GM21576 (cell line): ENCODE data around the gene CCDC57.
"Not testable (repeated sequence)": the region's sequence is repeated elsewhere in the genome, so short reads cannot be mapped to it uniquely, and the experiment has no call there.

Experiments used
- ATAC-seq: cut with Tn5 transposase; IDR thresholded peaks from one replicate; pipeline ENCODE4 v1.9.1; 2021; ENCODE audit warnings: mild to moderate bottlenecking, moderate library complexity; ENCODE audit not compliant: unreplicated experiment

The CCDC57 gene

DNA sequence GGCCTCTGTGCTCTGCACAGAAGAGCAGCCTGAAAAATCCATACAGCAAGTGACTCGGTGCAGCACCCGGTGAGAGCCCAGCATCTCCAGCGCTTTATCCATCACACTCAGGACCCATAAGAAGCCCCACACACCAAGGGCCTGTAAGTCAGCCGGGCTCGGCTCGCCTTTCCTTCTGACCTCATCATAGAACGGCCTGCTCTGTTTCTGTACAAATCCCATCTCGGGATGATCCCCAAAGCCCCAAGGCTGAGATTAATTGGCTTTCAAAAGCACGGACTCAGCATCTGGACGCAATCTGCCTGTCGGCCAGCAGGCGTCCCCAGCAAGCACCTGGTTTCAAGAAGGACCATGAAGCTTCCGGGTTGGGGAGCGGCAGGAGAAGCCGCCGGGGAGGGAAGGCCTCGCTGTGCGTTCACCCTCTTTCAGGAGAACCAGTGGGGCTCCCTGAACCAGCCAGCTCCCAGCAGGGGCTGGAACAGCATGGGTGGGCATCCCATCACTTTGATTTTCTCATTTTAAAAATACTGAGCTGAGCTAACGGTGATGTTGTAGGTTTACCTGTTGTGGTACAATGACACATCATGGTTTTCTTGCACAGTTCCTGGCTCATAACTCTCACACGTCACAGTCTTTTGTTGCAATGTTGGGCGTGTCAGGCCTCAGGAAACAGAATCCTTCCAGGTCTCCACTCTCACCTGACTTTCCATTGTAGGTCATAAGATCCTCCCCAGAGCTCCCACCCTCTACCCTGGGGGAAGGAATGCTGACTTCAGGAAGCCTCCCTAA lies 6.7 kb downstream of the CCDC57 start:
- peak; percentile 64 for ATAC-seq

DNA sequence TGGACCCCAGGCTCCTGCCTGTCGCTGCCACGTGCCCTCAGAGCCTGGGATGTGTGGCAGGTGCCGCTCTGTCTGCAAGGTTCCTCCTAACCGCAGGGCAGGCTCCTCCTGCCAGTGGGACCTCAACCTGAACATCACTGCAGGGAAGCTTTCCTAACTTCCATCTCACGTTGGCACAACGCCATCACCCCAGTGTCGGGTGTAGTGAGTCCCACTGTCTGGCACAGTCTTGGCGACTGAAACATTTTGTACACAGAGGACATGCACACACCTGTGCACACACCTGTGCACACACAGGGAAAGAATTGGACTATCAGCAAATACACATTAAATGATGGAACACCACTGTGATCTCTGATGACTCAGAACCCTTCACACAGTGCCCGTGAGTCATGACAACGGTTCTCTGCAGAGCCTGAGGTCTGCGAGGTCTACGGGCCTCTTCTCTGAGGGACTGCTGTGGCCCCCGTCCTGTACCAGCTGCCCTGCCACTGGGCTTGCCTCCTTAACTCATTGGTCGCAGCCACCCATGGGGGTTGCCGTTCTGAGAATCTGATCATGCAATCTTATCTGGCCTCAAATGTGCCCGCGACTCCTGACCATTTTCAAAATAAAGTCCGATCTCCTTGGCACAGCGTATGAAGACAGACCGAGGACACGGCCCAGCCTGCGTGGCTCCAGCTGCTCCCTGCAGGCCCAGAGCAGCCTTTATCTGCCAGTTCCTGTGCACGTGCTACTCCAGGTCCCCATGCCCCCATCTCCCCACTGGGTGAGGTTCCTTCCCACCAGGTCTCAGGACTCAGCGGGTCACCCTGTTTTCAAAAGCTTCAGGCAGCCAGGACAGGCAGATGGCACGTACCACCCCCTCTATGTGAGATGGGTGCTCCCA lies 7.6 kb downstream of the CCDC57 start:
- no peak for ATAC-seq

DNA sequence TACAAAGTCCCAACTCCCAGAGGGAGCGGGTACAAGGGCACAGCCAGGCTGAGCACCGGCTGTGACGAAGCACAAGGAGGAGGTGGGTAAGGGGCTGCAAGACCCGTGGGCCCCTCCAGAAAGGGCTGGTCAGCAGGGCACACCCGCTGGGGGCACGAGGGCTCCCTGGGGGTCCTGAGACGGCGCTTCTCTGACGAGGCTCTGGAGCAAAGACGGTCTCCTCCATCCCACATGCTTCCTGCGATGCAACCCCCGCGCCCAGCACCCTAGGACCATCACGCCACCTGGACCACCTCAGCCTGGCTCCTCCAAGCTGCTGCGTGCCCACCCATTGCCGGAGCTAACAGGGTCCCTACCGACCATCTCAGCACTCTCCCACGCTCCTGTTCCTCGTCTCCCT lies 8.7 kb downstream of the CCDC57 start:
- no peak for ATAC-seq

GRCh38 chr17:82202981-82203380 lies 9.7 kb downstream of the CCDC57 start:
- ATAC-seq = no peak

DNA sequence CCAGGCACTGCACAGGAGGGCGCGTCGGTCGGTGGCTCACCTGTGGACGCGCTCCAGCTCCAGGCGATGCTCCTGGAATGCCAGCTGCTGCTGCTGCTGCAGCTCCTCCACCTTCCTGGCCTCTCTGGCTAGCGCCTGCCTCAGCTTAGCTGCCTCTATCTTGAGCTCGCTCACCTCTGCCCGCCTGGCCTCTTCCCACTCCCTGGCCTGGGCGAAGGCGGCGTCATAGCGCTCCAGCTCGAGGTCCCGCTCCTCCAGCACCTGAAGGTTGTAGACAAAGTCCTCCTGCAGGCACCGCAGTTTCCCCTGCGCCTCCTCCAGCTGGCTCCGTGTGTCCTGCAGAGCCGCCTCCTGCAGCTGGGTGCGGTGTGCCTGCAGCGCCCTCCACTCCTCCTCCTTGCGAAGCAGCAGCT lies 11.1 kb downstream of the CCDC57 start:
- no peak for ATAC-seq

GRCh38 chr17:82200743-82201497 lies 11.7 kb downstream of the CCDC57 start:
- no peak for ATAC-seq

DNA sequence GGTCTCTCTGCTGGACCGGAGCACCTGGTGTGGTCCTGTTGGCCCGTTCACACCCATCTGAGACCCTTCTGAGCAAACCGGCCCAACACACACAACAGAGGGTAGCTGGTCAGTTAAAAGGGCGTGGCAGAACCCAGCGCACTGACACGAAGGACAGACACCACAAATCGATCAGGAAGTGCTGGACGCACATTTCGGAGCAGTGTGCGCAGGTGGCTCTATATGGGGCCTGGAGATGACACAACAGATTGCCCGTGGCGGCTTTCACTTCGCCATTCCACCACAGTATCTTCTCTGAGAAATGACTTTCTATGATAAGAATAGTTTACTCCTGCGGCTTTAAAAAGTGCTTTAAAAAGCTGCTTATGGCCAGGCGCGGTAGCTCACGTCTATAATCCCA lies 12.5 kb downstream of the CCDC57 start:
- no peak for ATAC-seq

DNA sequence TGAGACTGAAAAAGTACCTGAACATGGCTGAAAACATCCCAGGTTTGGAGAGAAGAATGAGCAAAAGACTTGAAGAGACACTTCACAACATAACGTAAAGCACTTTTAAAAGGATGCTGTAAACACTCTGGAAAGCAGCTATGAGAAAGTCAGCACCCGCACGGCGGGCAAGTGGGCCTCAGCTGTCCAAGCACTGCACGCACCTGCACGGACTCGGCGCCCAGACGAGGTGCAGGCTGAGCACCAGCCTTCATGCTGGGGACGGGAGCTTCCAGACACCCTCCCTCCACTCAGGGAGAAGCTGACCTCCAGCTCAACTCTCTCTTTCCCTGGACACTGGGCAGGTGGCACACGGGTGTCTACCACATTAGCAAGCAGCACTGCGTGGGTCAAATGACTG lies 13.1 kb downstream of the CCDC57 start:
- no peak for ATAC-seq

DNA sequence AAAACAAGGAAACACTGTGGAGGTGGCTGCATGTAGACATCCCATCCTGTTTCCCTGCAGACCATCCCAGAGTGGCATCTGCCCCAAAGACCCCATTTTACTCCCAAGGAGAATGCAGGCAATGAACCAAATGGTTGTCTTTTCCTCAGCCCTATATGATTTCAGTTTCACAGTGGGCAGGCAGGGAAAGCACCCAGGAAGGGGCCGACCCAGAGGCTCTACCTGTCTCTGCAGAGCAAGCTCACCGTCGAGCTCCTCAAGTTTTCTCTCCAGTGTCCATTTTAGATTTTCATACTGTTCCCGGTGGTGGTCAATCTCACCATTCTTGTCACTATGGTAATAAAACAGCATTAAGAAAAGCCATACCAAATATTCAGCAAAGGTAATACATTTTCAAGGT lies 14.6 kb downstream of the CCDC57 start:
- ATAC-seq = no peak

- no peak for ATAC-seq
These were observed 16.7 kb downstream of the CCDC57 start for GRCh38 chr17:82195675-82196672.

- ATAC-seq = no peak
These were observed 17.9 kb downstream of the CCDC57 start for GRCh38 chr17:82194765-82195164.

GRCh38 chr17:82193520-82194220 lies 19.0 kb downstream of the CCDC57 start:
- no peak for ATAC-seq

DNA sequence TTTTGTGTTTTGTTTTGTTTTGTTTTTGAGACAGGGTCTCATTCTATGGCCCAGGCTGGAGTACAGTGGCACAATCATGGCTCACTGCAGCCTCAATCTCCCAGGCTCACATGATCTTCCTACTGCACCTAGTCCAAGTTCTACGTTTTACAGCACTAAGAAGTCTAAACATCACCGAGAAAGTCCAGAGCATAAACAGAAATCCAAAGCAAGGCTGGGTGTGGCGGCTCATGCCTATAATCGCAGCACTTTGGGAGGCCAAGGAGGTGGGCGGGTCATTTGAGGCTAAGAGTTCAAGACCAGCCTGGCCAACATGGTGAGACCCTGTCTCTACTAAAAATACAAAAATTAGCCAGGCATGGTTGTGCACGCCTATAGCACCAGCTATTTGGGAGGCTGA lies 19.6 kb downstream of the CCDC57 start:
- not testable (repeated sequence) for ATAC-seq

DNA sequence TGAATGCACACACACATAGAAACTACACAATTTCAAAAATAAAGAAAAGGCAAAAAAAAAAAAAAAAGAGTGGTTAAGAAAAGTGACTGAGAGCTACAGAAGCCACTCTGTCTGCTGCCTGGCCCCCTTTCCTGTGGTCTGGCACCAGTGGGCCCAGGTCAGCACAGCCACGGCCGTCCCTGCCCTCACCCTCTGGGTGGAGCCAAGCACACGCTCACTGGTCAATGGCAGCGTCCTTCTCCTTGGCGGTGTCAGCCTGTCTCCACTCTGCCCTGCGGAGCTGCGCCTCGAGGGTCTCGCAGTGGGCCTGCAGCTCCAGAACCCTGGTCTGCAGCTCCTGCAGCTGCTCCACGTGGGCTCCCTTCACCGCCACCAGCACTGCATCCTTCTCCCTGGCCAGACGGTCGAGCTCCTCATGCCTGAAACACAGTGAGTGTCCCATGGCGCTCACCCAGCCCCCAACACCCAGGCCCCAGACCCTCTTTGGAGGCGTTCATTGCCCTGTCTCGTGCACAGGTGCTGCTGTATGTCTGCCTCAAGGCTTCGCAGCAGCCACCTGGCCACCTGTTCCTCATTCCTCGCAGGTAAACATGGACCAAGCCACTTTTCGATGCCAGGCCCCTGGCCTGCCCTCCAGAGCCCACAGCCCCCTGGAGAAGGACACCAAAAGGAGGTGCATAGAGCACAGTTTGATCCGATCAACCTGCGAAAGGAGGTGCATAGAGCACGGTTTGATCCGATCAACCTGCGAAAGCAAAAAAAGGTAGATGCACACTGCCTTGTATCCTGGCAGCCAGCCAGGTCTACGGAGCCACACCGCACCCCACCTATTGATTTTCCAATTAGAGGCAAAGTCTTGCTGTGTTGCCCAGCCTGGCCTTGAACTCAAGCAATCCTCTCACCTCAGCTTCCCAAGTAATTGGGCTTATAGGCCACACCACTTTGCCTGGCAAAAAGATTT lies 24.4 kb downstream of the CCDC57 start:
- no peak for ATAC-seq

GRCh38 chr17:82187500-82187899 lies 25.1 kb downstream of the CCDC57 start:
- ATAC-seq = no peak

DNA sequence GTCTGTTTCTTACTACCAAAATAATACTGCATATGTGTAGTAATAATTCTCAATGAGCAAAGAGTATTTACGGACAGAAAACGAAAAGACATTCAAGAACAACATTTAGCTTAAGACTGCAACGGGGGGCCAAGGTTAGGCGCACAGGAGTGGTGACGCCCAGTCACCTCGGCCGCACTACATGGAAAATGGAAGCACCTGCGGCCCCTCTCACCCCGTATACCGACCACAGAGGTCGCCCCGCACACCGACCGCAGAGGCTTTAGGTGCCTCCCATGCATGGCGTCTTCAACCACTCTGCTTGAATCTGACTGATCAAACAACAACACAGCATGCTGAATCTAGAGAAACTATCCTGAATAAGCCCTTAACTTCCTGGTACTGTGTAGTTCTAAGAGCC lies 26.4 kb downstream of the CCDC57 start:
- no peak for ATAC-seq

GRCh38 chr17:82184761-82185160 lies 27.9 kb downstream of the CCDC57 start:
- no peak for ATAC-seq

DNA sequence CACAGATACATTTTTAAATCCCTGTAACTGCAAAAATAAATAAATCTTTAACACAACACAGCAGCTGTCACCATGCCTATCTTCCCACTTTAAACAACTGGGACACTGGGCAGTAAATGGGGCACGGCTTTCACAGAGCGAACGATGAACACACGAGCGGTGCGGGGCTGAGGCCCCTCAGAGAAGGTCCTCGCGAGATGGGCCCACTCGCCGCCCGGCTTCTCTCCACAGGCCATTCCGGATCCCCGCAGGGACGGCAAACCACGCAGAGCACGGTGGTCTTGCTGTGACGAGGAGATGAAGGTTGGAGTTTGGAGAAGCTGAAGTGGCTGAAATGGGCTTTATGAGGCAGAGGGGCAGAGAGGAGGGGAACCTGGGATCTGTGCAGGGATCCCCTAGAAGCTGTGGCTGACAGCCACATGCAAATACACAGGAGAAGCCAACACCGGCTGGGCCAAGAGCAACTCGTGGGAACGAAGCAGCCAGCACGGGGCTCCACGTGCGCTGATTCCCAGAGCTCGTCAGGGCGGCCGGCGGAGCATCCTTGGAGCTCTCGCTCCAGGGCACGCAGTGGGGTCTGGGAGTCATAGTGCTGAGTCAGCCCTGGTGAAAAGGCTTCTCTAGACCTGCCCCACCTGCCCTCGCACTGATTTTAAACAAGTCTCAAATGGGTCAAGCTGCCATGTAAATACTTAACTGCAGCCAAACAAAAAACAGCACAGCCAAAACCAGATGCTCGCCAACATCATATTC lies 31.7 kb downstream of the CCDC57 start:
- no peak for ATAC-seq
